HepG2 (cell line): Measurements from ENCODE around the gene DCUN1D4. TPM values are rescaled to one million over a fixed set of nuclear protein-coding genes. Genes with fewer than 3 reads are reported as not detected.
A peak's percentile ranks its signal among the peaks of the same experiment; 100 is the strongest.

Experiments used
- CHD2 ChIP-seq: IDR thresholded peaks from 2 replicates; pipeline ENCODE4 v1.6.1; 2011; ENCODE audit warnings: low read depth, low read length, improper control_type of control experiment
- CTCF ChIP-seq: sonication (generic); formaldehyde crosslinking; IDR thresholded peaks from 2 replicates; pipeline ENCODE4 v1.5.0; 2020; ENCODE audit warnings: mild to moderate bottlenecking, missing genetic modification reagents, moderate library complexity
- FOSL2 ChIP-seq: sonication (generic); formaldehyde crosslinking; IDR thresholded peaks from 2 replicates; pipeline ENCODE4 v1.4.0; 2020; ENCODE audit warnings: missing genetic modification reagents
- FOXA1 ChIP-seq, 2 experiments: fragments of 450-650 bp in 1 of 2; sonication (generic) in 1 of 2; formaldehyde crosslinking in 1 of 2; IDR thresholded peaks; 2 replicates each; pipeline versions ENCODE4 v1.4.0 to v1.6.1; 2016 to 2020; ENCODE audit warnings: missing genetic modification reagents in 1 of 2
- GABPA ChIP-seq, 2 experiments: IDR thresholded peaks; 2 replicates each; pipeline ENCODE4 v1.6.1; 2011 to 2016; ENCODE audit warnings: low read depth in 2 of 2, low read length in 1 of 2, missing biosample characterization in 1 of 2, missing genetic modification characterization in 1 of 2
- GATAD1 ChIP-seq: IDR thresholded peaks from 2 replicates; pipeline ENCODE4 v1.6.1; 2016; ENCODE audit warnings: missing genetic modification reagents, missing compliant biosample characterization
- GMEB2 ChIP-seq: IDR thresholded peaks from 2 replicates; pipeline ENCODE4 v1.6.1; 2016; ENCODE audit warnings: missing biosample characterization, missing genetic modification reagents, low read depth
- GTF2F1 ChIP-seq: fragments of 150-350 bp; IDR thresholded peaks from 2 replicates; pipeline ENCODE4 v1.6.1; 2014; ENCODE audit warnings: low read length
- HES4 ChIP-seq: sonication (generic); formaldehyde crosslinking; IDR thresholded peaks from 2 replicates; pipeline ENCODE4 v1.9.0; 2021; ENCODE audit warnings: mild to moderate bottlenecking, missing genetic modification reagents, borderline replicate concordance
- HNRNPUL1 ChIP-seq: fragments of 200-400 bp; formaldehyde crosslinking; IDR thresholded peaks from 2 replicates; pipeline ENCODE4 v1.6.1; 2017; ENCODE audit warnings: low read depth, mild to moderate bottlenecking, low read length, moderate library complexity
- ISL2 ChIP-seq: sonication (generic); formaldehyde crosslinking; IDR thresholded peaks from 2 replicates; pipeline ENCODE4 v1.5.0; 2020; ENCODE audit warnings: missing genetic modification reagents
- NFE2 ChIP-seq: sonication (generic); formaldehyde crosslinking; IDR thresholded peaks from 2 replicates; pipeline ENCODE4 v1.4.0; 2020; ENCODE audit warnings: missing genetic modification reagents
- PLRG1 ChIP-seq: fragments of 450-650 bp; conservative IDR thresholded peaks from 2 replicates; pipeline ENCODE4 v1.6.1; 2016
- RFX1 ChIP-seq: fragments of 450-650 bp; IDR thresholded peaks from 2 replicates; pipeline ENCODE4 v1.6.1; 2017
- RNF219 ChIP-seq: sonication (generic); formaldehyde crosslinking; IDR thresholded peaks from 2 replicates; pipeline ENCODE4 v1.5.0; 2020; ENCODE audit warnings: mild to moderate bottlenecking, missing genetic modification reagents
- SIX4 ChIP-seq: sonication (generic); formaldehyde crosslinking; IDR thresholded peaks from 2 replicates; pipeline ENCODE4 v1.4.0; 2020; ENCODE audit warnings: missing genetic modification reagents
- SMARCE1 ChIP-seq: fragments of 450-650 bp; IDR thresholded peaks from 2 replicates; pipeline ENCODE4 v1.6.1; 2017; ENCODE audit warnings: borderline replicate concordance
- SMYD3 ChIP-seq: sonication (generic); formaldehyde crosslinking; IDR thresholded peaks from 2 replicates; pipeline ENCODE4 v1.8.1; 2023; ENCODE audit warnings: mild to moderate bottlenecking, missing genetic modification reagents
- SNAI1 ChIP-seq: sonication (generic); formaldehyde crosslinking; IDR thresholded peaks from 2 replicates; pipeline ENCODE4 v1.5.0; 2020; ENCODE audit warnings: mild to moderate bottlenecking, missing genetic modification reagents, borderline replicate concordance
- TOPORS ChIP-seq: sonication (generic); formaldehyde crosslinking; IDR thresholded peaks from 2 replicates; pipeline ENCODE4 v1.8.0; 2023; ENCODE audit warnings: mild to moderate bottlenecking, missing genetic modification reagents
- ZNF432 ChIP-seq: sonication (generic); formaldehyde crosslinking; IDR thresholded peaks from 2 replicates; pipeline ENCODE4 v1.5.0; 2020; ENCODE audit warnings: missing genetic modification reagents, mild to moderate bottlenecking, borderline replicate concordance
- ZNF629 ChIP-seq: sonication (generic); formaldehyde crosslinking; conservative IDR thresholded peaks from 2 replicates; pipeline ENCODE4 v1.5.0; 2020; ENCODE audit warnings: missing genetic modification reagents
- ZNF672 ChIP-seq: sonication (generic); formaldehyde crosslinking; IDR thresholded peaks from 2 replicates; pipeline ENCODE4 v1.8.1; 2022; ENCODE audit warnings: missing genetic modification reagents
- polyA plus RNA-seq, 8 experiments: library from polyadenylated mRNA; depleted of rRNA in 3 of 8; stranded (reverse) in 7 of 8; unstranded in 1 of 8; fragments of >200 nt; fragmentation: Illumina TruSeq in 4 of 8; extraction: Trizol in 4 of 8; gene quantifications; 2 replicates each; pipeline versions ENCODE4 v1.2.1 to v1.2.3, GENCODE V29; 2011 to 2016; ENCODE audit warnings: low read depth in 4 of 8, missing spikeins in 1 of 8, mixed read lengths in 1 of 8; ENCODE audit not compliant: insufficient read depth in 1 of 8
- total RNA-seq, 5 experiments: library from RNA; depleted of rRNA; stranded (reverse); fragments of >200 nt; fragmentation: Illumina TruSeq; extraction: Trizol; gene quantifications; 2 replicates each; pipeline ENCODE4 v1.2.3, GENCODE V29; 2016; ENCODE audit warnings: low read depth in 1 of 5
- TF ChIP-seq, protein P1 (sequence below): sonication (generic); formaldehyde crosslinking; IDR thresholded peaks from 2 replicates; pipeline ENCODE4 v1.8.1; 2023; ENCODE audit warnings: mild to moderate bottlenecking, inconsistent platforms, moderate library complexity, missing genetic modification reagents, borderline replicate concordance

The DCUN1D4 gene
- total and polyA plus RNA-seq, 2 of the 13 experiments (the other 11 are each of a cell fraction or from before 2014, with no cell fraction given): 27.9 to 44.4 TPM

GRCh38 chr4:51909236-51909703, 66.3 kb downstream of the DCUN1D4 start (continued):
- TF ChIP-seq GMEB2 (CRISPR knock-in tag) (no peak), TOPORS (peak; percentile 44; the same call in 1 of the 2 replicates), CHD2 (0 out of 2 replicates have a peak, but pooled peaks have one; percentile 37), RFX1 (no peak), NFE2 (CRISPR knock-in tag) (no peak), SMYD3 (CRISPR knock-in tag) (peak; percentile 92; the same call in 1 of the 2 replicates), GTF2F1 (no peak), FOSL2 (CRISPR knock-in tag) (peak; percentile 91), SNAI1 (peak; percentile 63; the same call in 1 of the 2 replicates), CTCF (CRISPR knock-in tag) (peak; percentile 30; the same call in 1 of the 2 replicates), ZNF672 (CRISPR knock-in tag) (no peak), HNRNPUL1 (peak; percentile 53; the same call in 1 of the 2 replicates), RNF219 (CRISPR knock-in tag) (0 out of 2 replicates have a peak, but pooled peaks have one; percentile 50), ZNF432 (CRISPR knock-in tag) (0 out of 2 replicates have a peak, but pooled peaks have one; percentile 16), PLRG1 (no peak), ZNF629 (CRISPR knock-in tag) (peak; percentile 74), HES4 (0 out of 2 replicates have a peak, but pooled peaks have one; percentile 23), FOXA1 (IDR thresholded peaks at IDR 0.05) (0 out of 2 replicates have a peak, but pooled peaks have one; percentile 15), FOXA1 (CRISPR knock-in tag; IDR thresholded peaks at IDR 0.05) (peak; percentile 95), SMARCE1 (no peak), ISL2 (CRISPR knock-in tag) (peak; percentile 93), SIX4 (CRISPR knock-in tag) (peak; percentile 85), GATAD1 (CRISPR knock-in tag) (peak; percentile 68; the same call in 1 of the 2 replicates), GABPA (IDR thresholded peaks at IDR 0.05; ENCODE audit: low read depth, low read length) (no peak), GABPA (CRISPR knock-in tag; IDR thresholded peaks at IDR 0.05; ENCODE audit: low read depth) (peak; percentile 69; the same call in 1 of the 2 replicates)
- TF ChIP-seq, protein P1, sequence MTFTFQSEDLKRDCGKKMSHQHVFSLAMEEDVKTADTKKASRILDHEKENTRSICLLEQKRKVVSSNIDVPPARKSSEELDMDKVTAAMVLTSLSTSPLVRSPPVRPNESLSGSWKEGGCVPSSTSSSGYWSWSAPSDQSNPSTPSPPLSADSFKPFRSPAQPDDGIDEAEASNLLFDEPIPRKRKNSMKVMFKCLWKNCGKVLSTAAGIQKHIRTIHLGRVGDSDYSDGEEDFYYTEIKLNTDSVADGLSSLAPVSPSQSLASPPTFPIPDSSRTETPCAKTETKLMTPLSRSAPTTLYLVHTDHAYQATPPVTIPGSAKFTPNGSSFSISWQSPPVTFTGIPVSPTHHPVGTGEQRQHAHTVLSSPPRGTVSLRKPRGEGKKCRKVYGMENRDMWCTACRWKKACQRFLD (CRISPR knock-in tag): no peak; the same call in 1 of the 2 replicates
